HUDEP-2 (cell line): ENCODE data around the gene EPHB6.

ENCODE experiments used
- DNase-seq, 76 experiments: peaks; one replicate each; lab custom pipeline; 2025; ENCODE audit not compliant: unreplicated experiment in 76 of 76; lab: John Stamatoyannopoulos, UW

Gene EPHB6

GRCh38 chr7:142832417-142832816, 22.5 kb upstream of the EPHB6 start:
- peak in 40 of 76 experiments; percentile 3 to 75 (median 34) for DNase-seq

- peak in 65 of 76 experiments; percentile 16 to 93 (median 59) for DNase-seq
Measured at GRCh38 chr7:142833174-142834048, 21.5 kb upstream of the EPHB6 start.

GRCh38 chr7:142835487-142835886, 19.4 kb upstream of the EPHB6 start:
- peak in 10 of 76 experiments; percentile 2 to 30 (median 21) for DNase-seq

GRCh38 chr7:142836426-142836825, 18.4 kb upstream of the EPHB6 start:
- no peak for DNase-seq

DNA sequence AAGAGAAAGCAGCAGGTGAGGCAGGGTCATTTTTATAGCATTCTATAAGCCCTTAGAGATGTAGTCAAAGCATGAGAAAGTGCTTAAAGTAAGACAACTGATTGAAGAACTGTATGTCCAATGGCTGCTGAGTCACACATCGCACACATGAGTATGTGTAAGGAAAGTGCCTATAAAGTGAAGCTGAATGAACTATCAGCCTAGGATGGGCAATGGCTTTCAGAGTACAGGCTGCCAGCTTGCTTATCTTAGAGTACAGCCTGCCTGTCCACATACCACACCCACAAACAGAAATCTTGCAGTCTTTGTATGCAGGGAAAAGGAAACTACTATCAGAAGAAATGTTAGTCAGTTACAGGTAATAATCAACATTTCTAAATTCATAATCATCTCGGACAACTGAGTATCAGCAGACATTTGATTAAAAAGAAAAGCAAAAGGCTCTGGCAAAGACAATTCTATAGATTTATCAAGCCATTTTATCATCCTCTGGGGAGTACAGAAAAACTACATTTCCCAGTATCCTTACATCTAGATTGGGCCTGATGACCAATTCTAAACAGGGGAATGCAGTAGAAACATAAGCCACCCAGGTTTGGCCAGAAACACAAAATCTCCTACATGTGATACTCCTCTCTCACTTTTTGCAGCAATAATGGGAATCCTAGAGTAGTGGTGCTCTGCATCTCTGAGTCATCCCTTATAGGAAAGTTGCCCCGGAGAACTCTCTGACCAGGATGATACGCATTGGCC, 16.2 kb upstream of the EPHB6 start:
- peak in 73 of 76 experiments; percentile 22 to 96 (median 81) for DNase-seq

DNA sequence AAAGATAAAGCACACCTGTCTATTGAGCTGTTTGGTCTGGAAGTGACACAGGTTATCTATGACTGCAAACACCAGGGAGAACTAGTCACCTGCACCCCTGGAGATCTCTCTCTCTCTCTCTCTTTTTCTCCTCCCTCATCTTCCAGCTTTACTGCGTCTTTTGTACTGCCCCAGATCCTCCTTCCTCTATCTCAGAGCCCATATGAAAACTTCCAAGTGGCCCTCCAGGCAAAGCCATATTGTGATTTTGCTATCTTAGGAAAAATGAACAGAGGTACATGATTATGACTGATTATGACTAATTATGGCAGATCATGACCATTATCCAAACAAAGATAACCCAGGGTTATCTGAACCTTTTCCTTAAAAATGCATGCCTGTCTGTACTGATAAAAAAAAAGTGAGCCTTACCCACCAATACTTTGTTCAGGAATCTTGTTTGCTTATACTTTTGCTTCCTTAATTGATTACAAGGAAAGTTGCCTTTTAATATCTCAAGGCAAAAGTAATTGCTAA, 12.6 kb upstream of the EPHB6 start:
- peak in 2 of 76 experiments; percentile 10 to 27 for DNase-seq

DNA sequence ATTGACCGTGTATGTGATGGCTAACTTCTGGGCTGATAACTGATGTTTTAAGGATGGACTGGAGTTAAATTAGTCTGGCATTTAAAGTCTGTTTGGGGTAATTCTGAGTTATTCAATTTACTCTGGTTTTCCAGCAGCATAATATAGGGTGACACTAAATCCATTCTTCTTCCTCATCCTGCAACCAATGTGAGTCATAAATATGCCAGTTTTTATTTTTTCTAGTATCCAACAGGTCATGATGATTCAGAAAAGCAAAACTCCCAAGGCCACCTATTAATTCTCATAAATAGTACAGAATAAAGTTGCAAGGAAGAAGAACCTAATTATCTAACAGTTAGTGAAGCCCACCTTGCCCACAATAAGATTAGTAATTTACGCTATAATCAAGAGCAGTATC, 7.5 kb upstream of the EPHB6 start:
- DNase-seq: no peak

GRCh38 chr7:142851269-142851668, 3.6 kb upstream of the EPHB6 start:
- no peak for DNase-seq

DNA sequence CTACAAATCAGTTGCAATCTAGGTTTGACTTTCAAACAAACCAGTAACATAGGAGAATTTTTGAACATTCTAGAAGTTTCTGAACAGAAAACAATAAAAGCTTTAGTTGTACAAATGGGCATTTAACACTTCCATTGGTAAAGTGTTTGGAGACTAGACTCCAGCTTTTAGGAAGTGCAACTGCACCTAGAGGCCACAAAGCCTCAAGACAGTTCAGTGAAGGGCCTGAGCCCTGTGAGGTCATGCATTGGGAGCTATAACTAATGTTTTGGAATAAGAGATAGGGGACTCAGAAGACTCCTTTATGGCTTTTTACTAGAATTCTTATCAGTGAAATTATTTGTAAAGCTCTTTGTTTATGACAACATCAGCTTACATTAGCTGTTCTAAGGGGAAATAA, 3.0 kb upstream of the EPHB6 start:
- peak in 2 of 76 experiments; percentile 18 to 21 for DNase-seq

- DNase-seq: peak in 72 of 76 experiments; percentile 7 to 86 (median 68)
Measured at GRCh38 chr7:142853739-142854371, 1.0 kb upstream of the EPHB6 start.

DNA sequence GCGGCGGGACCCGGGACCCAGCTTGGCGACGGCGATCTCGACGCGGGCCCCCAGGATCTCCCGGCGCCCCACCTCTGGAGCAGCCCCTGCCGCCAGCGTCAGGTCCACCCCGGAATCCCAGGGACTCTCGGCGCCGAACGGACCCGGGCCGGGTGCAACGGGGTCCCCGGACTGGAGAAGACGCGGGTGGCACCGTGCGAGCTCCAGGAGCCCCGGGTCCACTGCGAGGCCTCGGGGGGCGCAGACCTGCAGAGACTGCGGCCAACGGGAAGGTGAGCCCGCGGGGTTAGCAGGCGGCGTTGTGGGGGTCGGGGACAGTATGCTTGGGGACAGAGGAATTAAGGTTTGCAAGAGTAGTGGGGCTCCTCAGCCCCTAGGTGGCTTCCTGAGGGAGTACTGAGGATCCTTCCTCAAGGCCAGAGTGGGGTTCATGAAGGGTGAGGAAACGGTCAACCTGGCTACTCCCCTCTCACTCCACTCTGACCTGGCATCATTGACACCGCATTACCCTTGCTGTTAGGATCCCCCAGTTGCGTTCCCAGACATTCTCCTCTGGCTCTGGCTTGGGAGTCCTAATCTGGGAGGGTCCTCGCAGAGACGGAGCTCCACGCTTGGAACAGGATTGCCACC, 353 bp downstream of the EPHB6 start:
- peak in 2 of 76 experiments; percentile 31 to 40 for DNase-seq

DNA sequence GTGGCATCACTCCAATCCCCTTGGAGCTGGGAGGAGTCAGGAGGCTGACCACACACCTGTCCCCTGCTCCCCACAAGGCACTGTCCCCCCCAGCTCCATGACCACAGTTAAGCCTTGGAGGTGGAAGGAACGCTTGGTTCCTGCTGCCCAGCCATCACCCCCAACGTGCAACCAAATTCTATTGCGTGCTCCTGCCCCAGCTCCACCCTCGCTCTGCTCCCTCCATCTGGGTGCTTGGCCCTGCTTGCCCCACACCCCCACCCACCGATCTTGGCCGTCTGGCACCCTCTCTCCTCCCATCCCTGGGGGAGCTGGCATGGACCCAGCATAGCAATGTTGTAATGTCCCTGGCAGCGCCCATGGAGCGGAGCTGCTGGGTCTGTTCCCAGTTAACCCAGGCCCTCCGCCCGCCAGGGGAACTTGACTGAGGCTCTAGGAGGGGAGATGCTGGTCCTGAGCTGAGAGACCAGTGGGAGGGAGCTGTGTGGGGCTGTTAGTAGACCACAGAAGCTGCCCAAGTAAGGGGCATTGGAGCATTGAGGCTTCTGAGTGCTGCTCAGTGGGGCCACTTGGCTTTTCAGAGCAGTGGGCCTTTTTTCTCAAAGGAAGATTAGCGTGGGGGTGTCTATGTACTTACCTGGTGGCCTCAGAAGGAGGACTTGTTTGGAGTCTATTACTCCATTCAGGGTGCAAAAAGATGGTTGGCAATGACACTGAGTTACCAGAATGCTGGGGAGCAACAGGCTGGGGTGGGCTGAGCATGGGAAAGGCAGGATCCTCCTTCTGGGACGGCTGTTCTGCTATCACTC, 1.1 kb downstream of the EPHB6 start:
- peak in 15 of 76 experiments; percentile 8 to 41 (median 21) for DNase-seq

DNA sequence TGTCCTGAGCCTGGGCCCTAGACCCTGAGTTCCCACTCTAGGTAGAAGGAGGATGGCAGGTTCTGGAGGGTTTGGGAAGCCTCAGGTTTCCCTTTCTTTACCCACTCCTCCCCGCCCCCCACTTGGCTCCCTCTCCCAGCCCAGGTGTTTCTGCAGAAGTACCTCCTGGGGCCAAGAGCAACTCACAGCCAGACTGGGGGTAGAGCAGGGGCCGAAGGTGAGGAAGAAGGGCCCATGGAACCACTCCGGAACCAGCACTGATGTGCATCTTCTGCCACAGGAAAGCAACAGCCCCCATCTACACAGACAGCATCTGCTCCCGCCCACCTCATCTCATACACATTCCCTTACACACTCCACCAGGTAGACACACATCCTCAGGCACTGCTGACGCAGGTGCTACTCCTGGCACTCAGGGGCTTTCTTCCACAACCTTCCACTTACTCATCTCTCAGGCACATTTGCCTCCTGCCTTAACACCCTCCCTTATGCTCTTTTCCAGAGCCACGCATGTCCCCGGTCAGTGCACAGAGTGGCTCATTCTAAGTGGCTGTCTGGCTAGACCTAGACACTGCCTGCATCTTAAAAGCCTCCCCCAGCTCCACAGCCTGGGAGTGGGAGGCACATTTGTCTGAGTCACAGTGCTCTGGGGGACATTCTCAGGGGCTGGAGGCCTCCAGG, 1.8 kb downstream of the EPHB6 start:
- no peak for DNase-seq

DNA sequence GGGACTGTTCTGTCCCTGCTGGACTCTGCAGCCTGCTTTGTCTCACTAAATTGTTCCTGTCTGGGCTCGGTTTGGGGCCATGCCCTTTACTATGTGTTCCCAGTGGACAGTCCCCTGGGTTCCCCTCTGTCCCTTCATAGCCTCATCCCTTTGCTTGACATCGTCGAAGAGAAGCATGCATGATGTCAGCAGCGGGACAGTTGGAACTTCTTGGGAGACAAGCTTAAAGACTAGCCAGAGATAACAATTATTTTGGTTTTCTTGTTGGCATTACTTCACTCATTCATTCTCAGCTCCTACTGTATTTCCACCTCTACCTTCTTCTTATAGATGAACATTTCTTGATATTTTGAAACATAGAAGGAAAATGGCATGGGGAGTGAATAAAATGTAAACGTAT, 2.7 kb downstream of the EPHB6 start:
- DNase-seq: no peak

GRCh38 chr7:142859411-142859810, 4.5 kb downstream of the EPHB6 start:
- no peak for DNase-seq

GRCh38 chr7:142859829-142860228, 5.0 kb downstream of the EPHB6 start:
- peak in 30 of 76 experiments; percentile 5 to 48 (median 20) for DNase-seq

- DNase-seq: no peak
Measured at GRCh38 chr7:142860968-142861367, 6.1 kb downstream of the EPHB6 start.

GRCh38 chr7:142862351-142862750, 7.5 kb downstream of the EPHB6 start:
- no peak for DNase-seq

GRCh38 chr7:142862786-142863400, 8.0 kb downstream of the EPHB6 start:
- DNase-seq: no peak
